ENCODE data around the gene FOXL1. TPM values are rescaled to one million over a fixed set of nuclear protein-coding genes. Genes with fewer than 3 reads are reported as not detected.

Gene FOXL1
- total RNA-seq, 1 experiment from 2014 or later = 0.13 TPM

DNA sequence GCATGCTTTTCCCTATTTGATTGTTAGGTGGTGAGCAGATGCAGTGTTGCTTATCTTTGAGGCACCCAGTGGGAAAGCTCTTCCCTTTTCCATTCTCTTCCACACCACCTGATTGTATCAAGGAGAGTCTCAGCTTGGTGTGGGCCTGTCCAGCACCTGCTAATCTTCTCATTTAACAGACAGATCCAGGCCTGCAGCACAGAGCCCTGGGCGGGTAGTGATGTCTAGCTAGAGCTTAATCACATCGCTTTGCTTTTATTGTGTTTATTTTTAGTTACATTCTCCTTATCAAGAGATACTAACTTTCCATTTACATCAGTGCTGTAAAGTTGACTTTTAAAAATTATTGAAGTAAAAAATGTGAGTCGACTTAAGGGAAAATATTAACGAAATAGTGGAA lies 24.2 kb downstream of the FOXL1 start:
- no peaks in the 10 kb centered on the region for H3K4me1 ChIP-seq (ENCODE audit: insufficient read depth, low read length, poor library complexity, severe bottlenecking)
- no peaks in the 10 kb centered on the region for H3K9me3 ChIP-seq (ENCODE audit: low read depth, low read length, poor library complexity, severe bottlenecking)
- CTCF ChIA-PET = no interaction called here
- H3K27ac ChIP-seq (ENCODE audit: low read depth, low read length, poor library complexity, severe bottlenecking) = no peak overlapping the region
- intact Hi-C loops (cut with micrococcal nuclease; ENCODE audit: unreplicated experiment) = no loop called here
- no peak for TF ChIP-seq EZH2 (IDR thresholded peaks at IDR 0.05; ENCODE audit: borderline replicate concordance, low read depth, low read length, poor library complexity, severe bottlenecking)
- TF ChIP-seq, protein P1, sequence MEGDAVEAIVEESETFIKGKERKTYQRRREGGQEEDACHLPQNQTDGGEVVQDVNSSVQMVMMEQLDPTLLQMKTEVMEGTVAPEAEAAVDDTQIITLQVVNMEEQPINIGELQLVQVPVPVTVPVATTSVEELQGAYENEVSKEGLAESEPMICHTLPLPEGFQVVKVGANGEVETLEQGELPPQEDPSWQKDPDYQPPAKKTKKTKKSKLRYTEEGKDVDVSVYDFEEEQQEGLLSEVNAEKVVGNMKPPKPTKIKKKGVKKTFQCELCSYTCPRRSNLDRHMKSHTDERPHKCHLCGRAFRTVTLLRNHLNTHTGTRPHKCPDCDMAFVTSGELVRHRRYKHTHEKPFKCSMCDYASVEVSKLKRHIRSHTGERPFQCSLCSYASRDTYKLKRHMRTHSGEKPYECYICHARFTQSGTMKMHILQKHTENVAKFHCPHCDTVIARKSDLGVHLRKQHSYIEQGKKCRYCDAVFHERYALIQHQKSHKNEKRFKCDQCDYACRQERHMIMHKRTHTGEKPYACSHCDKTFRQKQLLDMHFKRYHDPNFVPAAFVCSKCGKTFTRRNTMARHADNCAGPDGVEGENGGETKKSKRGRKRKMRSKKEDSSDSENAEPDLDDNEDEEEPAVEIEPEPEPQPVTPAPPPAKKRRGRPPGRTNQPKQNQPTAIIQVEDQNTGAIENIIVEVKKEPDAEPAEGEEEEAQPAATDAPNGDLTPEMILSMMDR (conservative IDR thresholded peaks at IDR 0.05; ENCODE audit: low read depth, low read length) = no peak
- H3K36me3 ChIP-seq (ENCODE audit: insufficient read depth, low read length, poor library complexity, severe bottlenecking) = no peaks in the 10 kb centered on the region
- POLR2A ChIA-PET (ENCODE audit: low non-redundant PET) = no interaction called here
- H3K4me3 ChIP-seq (ENCODE audit: low read depth, low read length, poor library complexity, severe bottlenecking) = no peak overlapping the region
- BruUV-seq (replicated peaks) = no TSS peak
- peaks cover 17% of the 10 kb centered on the region for H3K27me3 ChIP-seq (replicated peaks; ENCODE audit: insufficient read depth, low read depth, low read length, poor library complexity)
- DNase-seq (ENCODE audit: low spot score) = no peak

DNA sequence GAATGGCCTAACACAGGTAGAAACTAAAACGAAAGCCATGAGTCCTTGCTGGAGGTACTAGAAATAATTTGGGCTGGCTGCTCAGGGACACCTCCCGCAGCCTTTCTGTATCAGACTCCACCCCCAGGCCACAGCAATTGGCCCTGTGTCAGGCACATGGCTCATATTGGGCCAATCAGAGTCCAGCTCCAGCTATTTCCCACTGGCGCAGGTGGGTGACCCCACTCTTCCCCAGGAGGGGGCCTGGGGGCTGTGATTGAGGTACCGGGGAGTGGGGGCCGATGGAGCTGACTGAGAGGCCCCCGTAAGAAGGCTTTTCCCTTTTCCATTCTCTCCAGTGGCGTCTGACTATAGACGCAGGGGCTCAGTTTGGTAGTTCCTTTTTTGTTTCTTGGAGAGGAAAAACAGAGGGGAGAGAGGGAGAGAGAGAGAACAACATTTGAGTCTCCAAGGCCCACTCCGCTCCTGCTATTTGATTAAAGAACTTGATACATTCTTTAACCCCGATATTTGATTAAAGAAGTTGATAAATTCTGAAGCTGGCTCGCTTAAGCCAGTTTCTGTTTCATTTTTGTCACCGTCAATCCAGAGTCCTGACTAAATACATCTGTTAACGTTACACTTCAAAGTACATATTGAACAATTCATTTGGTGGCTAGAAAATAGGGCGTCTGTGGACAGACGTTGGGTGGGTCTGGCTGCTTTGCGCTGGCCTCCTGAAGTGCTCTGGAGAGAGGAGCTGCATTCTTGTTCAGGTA lies 26.3 kb downstream of the FOXL1 start:
- no peaks in the 10 kb centered on the region for H3K9me3 ChIP-seq (ENCODE audit: low read depth, low read length, poor library complexity, severe bottlenecking)
- no peak overlapping the region for H3K27ac ChIP-seq (ENCODE audit: low read depth, low read length, poor library complexity, severe bottlenecking)
- H3K4me3 ChIP-seq (ENCODE audit: low read depth, low read length, poor library complexity, severe bottlenecking) = no peak overlapping the region
- DNase-seq (ENCODE audit: low spot score) = no peak
- H3K36me3 ChIP-seq (ENCODE audit: insufficient read depth, low read length, poor library complexity, severe bottlenecking) = no peaks in the 10 kb centered on the region
- TF ChIP-seq EZH2 (IDR thresholded peaks at IDR 0.05; ENCODE audit: borderline replicate concordance, low read depth, low read length, poor library complexity, severe bottlenecking) = no peak
- TF ChIP-seq, protein P1 (conservative IDR thresholded peaks at IDR 0.05; ENCODE audit: low read depth, low read length) = no peak
- ChIA-PET POLR2A (ENCODE audit: low non-redundant PET) (no interaction called here), CTCF (no interaction called here)
- BruUV-seq (replicated peaks) = no TSS peak
- intact Hi-C loops (cut with micrococcal nuclease; ENCODE audit: unreplicated experiment) = no loop called here
- H3K4me1 ChIP-seq (ENCODE audit: insufficient read depth, low read length, poor library complexity, severe bottlenecking) = no peaks in the 10 kb centered on the region
- peaks cover 6% of the 10 kb centered on the region for H3K27me3 ChIP-seq (replicated peaks; ENCODE audit: insufficient read depth, low read depth, low read length, poor library complexity)

DNA sequence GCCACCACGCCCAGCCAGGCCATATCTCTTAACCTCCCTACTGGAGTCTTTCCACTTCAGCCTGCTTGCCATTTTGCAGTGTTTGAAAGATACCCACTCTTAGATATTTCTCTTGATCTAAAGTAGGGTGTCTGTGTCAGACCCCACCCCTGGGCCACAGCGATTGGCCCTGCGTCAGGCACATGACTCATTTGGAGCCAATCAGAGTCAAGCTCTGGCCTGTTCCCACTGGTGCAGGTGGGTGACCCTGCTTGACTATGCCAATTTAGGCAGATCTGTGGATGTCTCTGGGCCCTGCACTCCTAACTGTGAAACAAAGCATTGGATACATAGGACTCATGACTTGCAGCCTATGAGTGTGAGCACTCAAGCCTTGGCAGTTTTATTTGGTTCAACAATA lies 27.6 kb downstream of the FOXL1 start:
- Histone ChIP-seq H3K4me3 (ENCODE audit: low read depth, low read length, poor library complexity, severe bottlenecking) (no peak overlapping the region), H3K9me3 (ENCODE audit: low read depth, low read length, poor library complexity, severe bottlenecking) (no peaks in the 10 kb centered on the region), H3K36me3 (ENCODE audit: insufficient read depth, low read length, poor library complexity, severe bottlenecking) (no peaks in the 10 kb centered on the region), H3K27ac (ENCODE audit: low read depth, low read length, poor library complexity, severe bottlenecking) (no peak overlapping the region), H3K4me1 (ENCODE audit: insufficient read depth, low read length, poor library complexity, severe bottlenecking) (no peaks in the 10 kb centered on the region), H3K27me3 (replicated peaks; ENCODE audit: insufficient read depth, low read depth, low read length, poor library complexity) (peaks cover 6% of the 10 kb centered on the region)
- CTCF ChIA-PET = no interaction called here
- no peak for DNase-seq (ENCODE audit: low spot score)
- BruUV-seq (replicated peaks) = no TSS peak
- TF ChIP-seq EZH2 (IDR thresholded peaks at IDR 0.05; ENCODE audit: borderline replicate concordance, low read depth, low read length, poor library complexity, severe bottlenecking) = no peak
- TF ChIP-seq, protein P1 (conservative IDR thresholded peaks at IDR 0.05; ENCODE audit: low read depth, low read length) = no peak
- POLR2A ChIA-PET (ENCODE audit: low non-redundant PET) = no interaction called here
- intact Hi-C loops (cut with micrococcal nuclease; ENCODE audit: unreplicated experiment) = no loop called here
